NB4 (cell line): ENCODE measurements around the gene KLHL1.

Source experiments
- MYC ChIP-seq: IDR thresholded peaks from 2 replicates; pipeline ENCODE4 v1.6.1; 2011; ENCODE audit warnings: low read depth, low read length
- POLR2A ChIP-seq: IDR thresholded peaks from 2 replicates; pipeline ENCODE4 v1.6.1; 2011; ENCODE audit warnings: mild to moderate bottlenecking; ENCODE audit not compliant: insufficient read length; ENCODE audit errors: extremely low read depth
- TF ChIP-seq, protein P1 (sequence below): IDR thresholded peaks from one replicate; pipeline ENCODE4 v1.5.1; 2012; ENCODE audit warnings: low read depth, low read length

DNA sequence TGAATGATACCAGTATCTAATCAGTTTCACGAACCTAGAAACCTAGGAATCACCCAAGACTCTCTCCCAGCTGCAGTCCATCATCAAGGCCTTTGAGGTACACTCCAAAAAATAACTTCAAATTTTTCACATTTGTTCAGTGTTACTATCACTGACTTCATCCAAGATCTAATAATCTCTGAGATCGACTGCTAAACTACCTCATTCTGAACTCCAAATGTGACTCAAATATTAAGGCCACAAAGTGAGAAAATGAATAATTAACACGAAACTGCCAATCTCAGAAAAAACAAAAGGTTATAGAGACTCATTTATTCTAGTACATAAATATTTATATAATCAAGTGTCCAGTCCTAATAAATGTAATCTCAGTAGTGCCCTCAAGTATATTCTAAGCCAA lies 430.9 kb downstream of the KLHL1 start:
- TF ChIP-seq POLR2A = no peak
- TF ChIP-seq MYC = no peak
- TF ChIP-seq, protein P1, sequence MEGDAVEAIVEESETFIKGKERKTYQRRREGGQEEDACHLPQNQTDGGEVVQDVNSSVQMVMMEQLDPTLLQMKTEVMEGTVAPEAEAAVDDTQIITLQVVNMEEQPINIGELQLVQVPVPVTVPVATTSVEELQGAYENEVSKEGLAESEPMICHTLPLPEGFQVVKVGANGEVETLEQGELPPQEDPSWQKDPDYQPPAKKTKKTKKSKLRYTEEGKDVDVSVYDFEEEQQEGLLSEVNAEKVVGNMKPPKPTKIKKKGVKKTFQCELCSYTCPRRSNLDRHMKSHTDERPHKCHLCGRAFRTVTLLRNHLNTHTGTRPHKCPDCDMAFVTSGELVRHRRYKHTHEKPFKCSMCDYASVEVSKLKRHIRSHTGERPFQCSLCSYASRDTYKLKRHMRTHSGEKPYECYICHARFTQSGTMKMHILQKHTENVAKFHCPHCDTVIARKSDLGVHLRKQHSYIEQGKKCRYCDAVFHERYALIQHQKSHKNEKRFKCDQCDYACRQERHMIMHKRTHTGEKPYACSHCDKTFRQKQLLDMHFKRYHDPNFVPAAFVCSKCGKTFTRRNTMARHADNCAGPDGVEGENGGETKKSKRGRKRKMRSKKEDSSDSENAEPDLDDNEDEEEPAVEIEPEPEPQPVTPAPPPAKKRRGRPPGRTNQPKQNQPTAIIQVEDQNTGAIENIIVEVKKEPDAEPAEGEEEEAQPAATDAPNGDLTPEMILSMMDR = no peak
